ENCODE measurements around the gene CLIC5. TPM values are rescaled to one million over a fixed set of nuclear protein-coding genes. Genes with fewer than 3 reads are reported as not detected.
A peak's percentile ranks its signal among the peaks of the same experiment; 100 is the strongest.

Gene CLIC5
- total RNA-seq, 1 experiment from 2014 or later, result not detected

DNA sequence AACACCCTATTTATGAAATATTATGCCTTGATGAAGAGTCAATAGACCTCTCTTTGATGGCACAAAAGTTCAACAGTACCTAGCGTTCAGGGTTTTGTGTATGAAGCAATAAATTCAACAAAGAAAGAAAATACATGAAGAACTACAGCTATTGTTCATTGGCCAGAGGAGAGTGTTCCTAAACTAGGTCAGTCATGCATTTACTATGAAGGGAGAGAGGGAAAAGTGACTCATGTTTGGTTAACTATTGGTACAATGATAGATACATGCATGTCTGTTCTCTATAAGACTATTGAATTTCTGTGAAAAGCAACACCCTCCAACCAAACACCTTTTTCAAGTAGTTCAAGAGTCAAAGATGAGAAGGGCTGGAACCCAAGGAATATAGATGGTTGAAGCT is 50.7 kb downstream of the CLIC5 start:
- DNase-seq (ENCODE audit: low read depth), result peak; percentile 49

DNA sequence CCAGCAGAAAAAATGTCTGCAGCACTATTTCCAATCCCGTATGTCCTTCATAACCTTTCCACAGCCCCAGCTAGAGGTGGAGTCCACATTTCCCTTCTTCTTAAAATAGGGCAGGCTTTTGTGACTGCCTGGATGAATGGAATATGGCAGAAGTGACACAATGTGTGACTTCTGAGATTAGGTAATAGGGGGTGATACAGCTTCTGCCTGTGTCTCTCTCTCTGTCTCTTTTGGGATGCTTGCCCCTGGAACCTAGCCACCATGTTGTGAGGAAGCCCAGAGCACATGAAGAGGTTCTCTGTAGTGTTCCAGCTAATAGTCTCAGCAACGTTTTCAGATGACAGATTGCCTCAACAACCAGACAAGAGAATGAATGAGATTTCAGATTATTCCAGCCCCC is 51.4 kb downstream of the CLIC5 start:
- no peak for DNase-seq (ENCODE audit: low read depth)

DNA sequence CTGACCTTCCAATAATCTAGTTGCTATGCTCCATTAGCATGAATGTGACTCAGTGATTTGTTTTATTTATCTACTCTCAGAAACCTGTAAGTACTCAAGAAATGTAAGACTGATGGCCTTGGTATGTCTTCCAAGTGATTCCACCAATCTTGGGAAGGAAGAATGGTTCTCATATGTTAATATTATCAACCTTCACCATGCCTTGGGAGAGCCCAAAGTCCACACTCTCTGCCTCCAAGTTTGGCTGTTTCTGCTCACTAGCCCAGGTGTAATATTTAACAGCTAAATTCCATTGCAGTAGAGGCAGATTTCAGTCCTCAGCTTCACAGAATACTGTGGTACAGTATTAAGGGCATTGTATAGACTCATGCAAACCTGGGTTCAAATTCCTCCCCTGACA is 51.8 kb downstream of the CLIC5 start:
- DNase-seq (ENCODE audit: low read depth), result no peak

GRCh38 chr6:45961125-45961524 is 54.5 kb downstream of the CLIC5 start:
- DNase-seq (ENCODE audit: low read depth), result no peak

GRCh38 chr6:45959534-45960145 is 56.0 kb downstream of the CLIC5 start:
- peak; percentile 82 for DNase-seq (ENCODE audit: low read depth)

GRCh38 chr6:45956663-45957062 is 59.0 kb downstream of the CLIC5 start:
- no peak for DNase-seq (ENCODE audit: low read depth)

GRCh38 chr6:45956176-45956575 is 59.5 kb downstream of the CLIC5 start:
- DNase-seq (ENCODE audit: low read depth), result no peak

DNA sequence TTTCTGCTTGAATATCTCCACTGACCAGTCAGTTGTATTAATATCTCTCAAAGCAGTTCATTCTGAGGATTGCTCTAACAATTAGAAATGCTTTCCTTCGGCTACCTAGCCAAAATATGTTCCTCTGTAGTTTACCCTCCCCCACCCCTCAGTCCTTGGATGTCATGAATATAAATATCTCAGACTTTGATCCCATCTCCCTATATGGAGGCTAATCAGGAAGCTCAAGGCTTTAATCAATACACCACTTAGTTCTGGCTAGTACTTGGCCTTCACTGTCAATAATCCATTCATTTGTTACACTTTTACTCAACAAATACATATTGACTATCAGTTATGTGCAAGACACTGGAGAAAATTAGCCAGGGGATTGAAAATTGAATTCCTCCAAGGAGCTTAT is 60.1 kb downstream of the CLIC5 start:
- no peak for DNase-seq (ENCODE audit: low read depth)

DNA sequence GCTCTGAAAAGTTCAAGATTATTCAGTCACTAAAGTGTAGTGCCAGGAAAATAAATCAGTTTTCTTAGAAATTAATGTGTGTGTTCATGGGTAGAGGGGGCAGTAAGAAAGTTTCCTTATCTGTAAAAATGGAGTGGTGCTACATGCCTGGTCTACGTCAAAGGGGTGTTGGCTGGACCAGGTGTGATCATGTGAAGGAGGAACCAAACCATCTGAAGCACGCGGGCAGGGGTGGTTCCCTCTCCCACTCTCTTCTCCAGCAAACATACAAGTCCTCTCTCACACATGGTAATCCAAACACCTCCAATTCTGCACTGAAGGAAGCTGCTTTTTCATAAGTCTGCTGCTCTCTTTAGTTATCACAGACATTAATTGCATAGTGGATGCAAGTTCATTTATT is 63.1 kb downstream of the CLIC5 start:
- no peak for DNase-seq (ENCODE audit: low read depth)

- DNase-seq (ENCODE audit: low read depth), result no peak
Measured at GRCh38 chr6:45952168-45952529, 63.5 kb downstream of the CLIC5 start.

DNA sequence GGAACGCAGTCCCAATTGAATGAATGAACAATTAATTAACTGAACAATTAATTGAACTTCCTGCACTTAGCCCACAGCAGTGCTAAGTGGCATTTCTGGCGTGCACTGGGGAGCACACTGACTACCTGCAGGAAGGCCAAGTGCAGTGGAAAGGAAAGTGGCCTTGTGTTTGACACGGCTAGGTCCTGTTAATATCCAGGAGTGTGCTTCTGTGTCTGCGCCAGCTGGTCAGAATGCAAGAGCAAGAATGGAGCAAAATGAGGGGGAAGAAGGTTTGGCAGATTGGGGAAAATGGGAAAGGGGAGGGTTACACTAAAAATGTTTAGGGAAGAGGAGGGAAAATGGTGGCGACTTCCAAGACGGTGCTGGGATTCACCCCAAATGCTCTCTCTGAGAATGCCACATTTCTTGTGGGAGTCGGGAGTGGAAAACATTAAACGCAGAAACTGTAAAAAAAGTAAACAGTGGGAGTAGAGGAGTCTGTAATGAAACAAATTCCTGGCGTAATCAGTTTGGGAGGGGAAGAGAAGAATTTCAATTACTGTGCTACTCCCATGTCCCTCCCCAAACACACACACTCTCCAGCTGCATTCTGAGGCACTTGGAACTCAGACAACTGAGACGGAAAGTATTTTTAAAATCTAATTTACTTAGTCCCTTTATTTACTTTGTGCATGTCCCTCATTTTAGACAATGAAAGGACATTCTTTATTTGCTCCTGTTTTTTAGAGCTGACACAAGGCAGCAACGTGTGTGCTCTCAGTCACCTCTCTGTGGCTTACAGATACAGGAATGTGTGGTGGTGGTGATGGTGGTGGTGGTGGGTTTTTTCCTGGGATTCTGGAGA is 64.1 kb downstream of the CLIC5 start:
- no peak for DNase-seq (ENCODE audit: low read depth)

GRCh38 chr6:45949256-45949655 is 66.4 kb downstream of the CLIC5 start:
- no peak for DNase-seq (ENCODE audit: low read depth)

- DNase-seq (ENCODE audit: low read depth), result no peak
Measured at GRCh38 chr6:45947807-45948206, 67.9 kb downstream of the CLIC5 start.

DNA sequence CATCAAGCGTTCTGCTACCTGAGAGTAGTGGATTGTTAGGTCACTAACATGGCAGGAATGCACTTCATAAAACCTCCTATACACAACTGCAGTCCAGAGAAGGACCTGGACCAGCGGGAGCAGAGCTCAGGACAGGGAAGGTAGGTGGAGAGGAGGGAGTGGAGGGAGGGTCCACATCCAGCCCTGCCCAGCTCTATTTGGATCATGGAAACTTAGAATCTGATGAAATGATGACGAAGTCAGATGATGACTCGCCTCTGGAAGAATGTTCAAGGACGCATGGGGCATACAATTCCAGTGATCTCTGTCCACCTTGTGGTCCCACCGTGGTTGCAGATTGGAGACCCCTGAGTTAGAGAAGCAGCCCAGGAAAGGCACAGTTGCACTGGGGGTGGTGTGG is 68.8 kb downstream of the CLIC5 start:
- no peak for DNase-seq (ENCODE audit: low read depth)

- DNase-seq (ENCODE audit: low read depth), result peak; percentile 51
Measured at GRCh38 chr6:45946352-45946751, 69.3 kb downstream of the CLIC5 start.

GRCh38 chr6:45942953-45943352 is 72.7 kb downstream of the CLIC5 start:
- no peak for DNase-seq (ENCODE audit: low read depth)

GRCh38 chr6:45933855-45934254 is 81.8 kb downstream of the CLIC5 start:
- DNase-seq (ENCODE audit: low read depth), result no peak

DNA sequence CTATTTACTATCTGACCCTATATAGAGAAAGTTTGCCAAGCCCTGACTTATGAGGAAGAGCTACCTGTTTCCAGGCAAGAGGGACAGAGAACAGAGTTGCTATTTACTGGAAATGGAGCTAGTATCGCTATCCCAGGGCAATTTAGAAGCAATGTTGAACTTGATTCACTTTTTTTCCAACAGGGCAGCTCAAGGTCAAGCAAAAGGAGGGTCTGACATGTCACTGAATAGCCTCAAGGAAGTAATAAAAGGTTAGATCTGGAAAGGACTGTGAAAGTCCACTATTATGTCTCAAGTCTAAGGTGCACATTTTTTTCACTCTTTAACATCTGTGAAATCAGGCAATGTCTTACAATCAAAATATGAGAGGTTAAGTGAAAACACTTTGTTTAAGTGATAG is 84.4 kb downstream of the CLIC5 start:
- DNase-seq (ENCODE audit: low read depth), result no peak

GRCh38 chr6:45930420-45931040 is 85.1 kb downstream of the CLIC5 start:
- DNase-seq (ENCODE audit: low read depth), result peak; percentile 62

GRCh38 chr6:45929421-45930361 is 86.0 kb downstream of the CLIC5 start:
- DNase-seq (ENCODE audit: low read depth), result no peak

DNA sequence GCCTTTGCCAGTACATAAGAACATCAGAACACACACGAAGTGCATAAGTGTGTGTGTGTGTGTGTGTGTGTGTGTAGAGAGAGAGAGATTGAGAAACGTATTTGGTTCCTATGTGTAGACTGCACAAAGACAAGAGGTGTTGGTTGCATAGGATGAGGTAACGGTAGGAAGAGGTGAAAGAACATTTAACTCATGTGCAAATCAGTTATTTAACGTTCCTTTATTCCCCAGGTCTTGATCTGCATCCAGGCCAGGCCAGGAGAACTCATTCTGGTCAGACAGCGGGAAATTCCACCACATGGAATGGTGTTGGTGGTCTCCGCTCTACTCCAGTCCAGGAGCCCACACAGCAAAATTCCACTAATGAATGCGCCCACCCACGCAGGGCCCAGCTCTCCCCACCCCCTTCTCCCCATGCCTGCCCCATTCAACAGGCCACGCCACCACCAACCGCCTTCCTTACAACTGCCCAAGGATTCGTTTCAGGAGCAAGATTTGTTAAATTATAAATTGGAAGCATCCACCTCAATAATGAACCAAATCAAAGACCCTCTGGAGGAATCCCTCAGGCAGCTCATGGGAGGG is 86.8 kb downstream of the CLIC5 start:
- DNase-seq (ENCODE audit: low read depth), result no peak

Data from LHCN-M2 (cell line).